ENCODE results near the gene SMPD2. TPM values are rescaled to one million over a fixed set of nuclear protein-coding genes. Genes with fewer than 3 reads are reported as not detected.

Gene SMPD2
- total and polyA plus RNA-seq, 2 of the 4 experiments (the other 2 are of a cell fraction) = 7.7 to 9.0 TPM

- H2AK9ac ChIP-seq (replicated peaks; ENCODE audit: low read depth, low read length, poor library complexity) = no peak overlapping the region
- H4K8ac ChIP-seq (ENCODE audit: low read depth in 2 of 2, low read length in 2 of 2) = no peak overlapping the region
- peaks cover 4% of the 10 kb centered on the region for H3K27me3 ChIP-seq (ENCODE audit: control insufficient read depth, insufficient read depth, low read length)
- no peak overlapping the region for H2BK20ac ChIP-seq (ENCODE audit: low read depth, low read length)
- H3K4me3 ChIP-seq (ENCODE audit: insufficient read depth, low read depth, low read length) = no peak overlapping the region
- H3K14ac ChIP-seq (replicated peaks; ENCODE audit: low read depth, low read length) = no peak overlapping the region
- intact Hi-C loops (cut with micrococcal nuclease) = no loop called here
- H3K4me2 ChIP-seq (ENCODE audit: low read depth, low read length) = no peak overlapping the region
- H3K18ac ChIP-seq (ENCODE audit: low read depth, low read length) = no peak overlapping the region
- no peak for DNase-seq
- H3K9ac ChIP-seq (ENCODE audit: low read depth, low read length) = no peak overlapping the region
- no peak overlapping the region for H4K5ac ChIP-seq (ENCODE audit: low read depth, low read length)
- H3K56ac ChIP-seq (ENCODE audit: extremely low read depth, insufficient read depth, low read length) = no peak overlapping the region
- H2BK15ac ChIP-seq (ENCODE audit: low read depth, low read length) = no peak overlapping the region
- H3K23ac ChIP-seq (ENCODE audit: low read depth, low read length) = no peak overlapping the region
- dilution Hi-C loops (cut with HindIII; ENCODE audit: low sequenced_read_pairs, unreplicated experiment) = no loop called here
- BruUV-seq (replicated peaks) = no TSS peak
- H4K91ac ChIP-seq (ENCODE audit: insufficient read depth, low read depth, low read length) = no peak overlapping the region
- in situ Hi-C loops (cut with MboI; ENCODE audit: low sequenced_read_pairs) = no loop called here
- no peak overlapping the region for H2BK120ac ChIP-seq (ENCODE audit: low read depth, low read length)
- no peak for ATAC-seq (ENCODE audit: low read depth)
- no peaks in the 10 kb centered on the region for H3K9me3 ChIP-seq (ENCODE audit: control insufficient read depth, insufficient read depth, low read length)
- H3K27ac ChIP-seq (ENCODE audit: insufficient read depth, low read length) = no peak overlapping the region
- H3K9me1 ChIP-seq (ENCODE audit: insufficient read depth, low read length) = no peaks in the 10 kb centered on the region
- ChIA-PET POLR2A (ENCODE audit: unreplicated experiment) (no interaction called here), CTCF (interaction anchor here (0.8 kb wide), 1 partner anchor 23 kb away, joined by 7 read pairs; no protein-coding TSS in a partner anchor)
- no CpG with 5 or more reads among the region's 1 CpG for WGBS, 2 experiments (ENCODE audit: extremely low coverage in 2 of 2, insufficient read length in 1 of 2)
- no peaks in the 10 kb centered on the region; the same call in 1 of the 2 replicates for H3K4me1 ChIP-seq (ENCODE audit: control insufficient read depth, insufficient read depth, low read length)
- H2BK5ac ChIP-seq (ENCODE audit: low read depth, low read length, poor library complexity, severe bottlenecking) = no peak overlapping the region
- TF ChIP-seq MAZ (IDR thresholded peaks at IDR 0.05; ENCODE audit: borderline replicate concordance, low read depth, low read length) = no peak
- no peak for TF ChIP-seq CTCF (conservative IDR thresholded peaks at IDR 0.05; ENCODE audit: low read depth, low read length)
- TF ChIP-seq ELK1 (IDR thresholded peaks at IDR 0.05; ENCODE audit: borderline replicate concordance, low read depth, low read length) = no peak
- no peak for TF ChIP-seq MXI1 (IDR thresholded peaks at IDR 0.05; ENCODE audit: borderline replicate concordance, low read depth, low read length)
- TF ChIP-seq CEBPB (IDR thresholded peaks at IDR 0.05; ENCODE audit: low read depth, low read length) = no peak
- no peak for TF ChIP-seq MAFK (IDR thresholded peaks at IDR 0.05; ENCODE audit: low read depth, low read length)
- TF ChIP-seq POLR2A (IDR thresholded peaks at IDR 0.05; ENCODE audit: low read depth, low read length) = no peak
- no peak for TF ChIP-seq FOS (IDR thresholded peaks at IDR 0.05; ENCODE audit: low read depth, low read length)
- no peak overlapping the region for H3K4ac ChIP-seq (ENCODE audit: low read depth, low read length)
- H3K79me1 ChIP-seq (ENCODE audit: low read depth in 1 of 2, low read length in 2 of 2) = no peaks in the 10 kb centered on the region
- no peak overlapping the region for H2AFZ ChIP-seq (replicated peaks; ENCODE audit: low read length, poor library complexity)
- no peak overlapping the region for H2AK5ac ChIP-seq (ENCODE audit: low read depth, low read length)
- H3K36me3 ChIP-seq (ENCODE audit: control insufficient read depth, insufficient read depth, low read length) = no peaks in the 10 kb centered on the region
- H4K20me1 ChIP-seq (ENCODE audit: insufficient read depth, low read length) = no peaks in the 10 kb centered on the region
Measured at GRCh38 chr6:109420751-109421150, 19.8 kb upstream of the SMPD2 start.

Data from IMR-90 (cell line).